Psoas muscle (tissue), 8 donors: ENCODE data around the gene TSG101. TPM values are rescaled to one million over a fixed set of nuclear protein-coding genes. Genes with fewer than 3 reads are reported as not detected.

Source experiments
- ATAC-seq, 4 donors: fragments of 200-7000 bp; cut with Tn5 transposase; one replicate each; pipeline ENCODE4 v1.9.1; 2020; ENCODE audit warnings: moderate library complexity in 3 of 4, mild to moderate bottlenecking in 2 of 4
- DNase-seq, 2 donors: peaks; one replicate each; pipeline ENCODE4 v3.0.0-alpha.2; 2020
- H3K27ac ChIP-seq: fragments of 200-600 bp; one replicate; pipeline ENCODE4 v1.8.0; 2022
- H3K27me3 ChIP-seq, 3 donors: fragments of 200-600 bp in 1 of 3; one replicate each; pipeline versions ENCODE4 v1.6.1 to v1.8.0; 2013 to 2022; ENCODE audit warnings: low read length in 2 of 3, mild to moderate bottlenecking in 2 of 3, moderate library complexity in 1 of 3; ENCODE audit not compliant: insufficient read depth in 3 of 3
- H3K36me3 ChIP-seq, 2 donors: fragments of 200-600 bp in 1 of 2; one replicate each; pipeline versions ENCODE4 v1.6.1 to v1.8.0; 2013 to 2022; ENCODE audit warnings: low read depth in 1 of 2, mild to moderate bottlenecking in 1 of 2, moderate library complexity in 1 of 2; ENCODE audit not compliant: insufficient read depth in 1 of 2
- H3K4me1 ChIP-seq: fragments of 200-600 bp; one replicate; pipeline ENCODE4 v1.8.0; 2022
- H3K4me3 ChIP-seq: fragments of 200-600 bp; one replicate; pipeline ENCODE4 v1.8.0; 2022; ENCODE audit warnings: mild to moderate bottlenecking
- H3K9me3 ChIP-seq: fragments of 200-600 bp; one replicate; pipeline ENCODE4 v1.8.0; 2022
- WGBS, 3 donors: extraction: QIAGEN DNeasy Blood & Tissue Kit; methylation state at CpG; one replicate each; pipeline versions ENCODE4 v1.1.6 to v1.1.7; 2013; 5-methylcytosine and 5-hydroxymethylcytosine counted together
- intact Hi-C, 2 donors: fragments of 100-400 bp; cut with DNase I; formaldehyde crosslinking; loops; one replicate each; pipeline versions ENCODE4 v1.11.0 to v1.14.2; 2022
- polyA plus RNA-seq, 3 donors: library from polyadenylated mRNA; stranded (reverse); fragments of 200-250 nt; gene quantifications; one replicate each; pipeline ENCODE4 v1.2.3, GENCODE V29; 2013
- total RNA-seq, 4 donors: library from RNA; stranded (reverse); fragmentation: NEBNext Ultra II Directional in 2 of 4; extraction: Animal tissue kit (Norgen Biotek cat#: 25700) in 2 of 4; gene quantifications; one replicate each; pipeline versions ENCODE4 v1.2.1 to v1.2.4, GENCODE V29; 2021 to 2023
- TF ChIP-seq, protein P1 (sequence below): fragments of 200-600 bp; IDR thresholded peaks from one replicate; pipeline ENCODE4 v1.8.0; 2022; ENCODE audit warnings: antibody characterized with exemption
- donor health status: healthy with polysubstance abuse.
- donor health status: DM: no; HTN: no; CAD: no; lungs with moderate emphysema.
- donor health status: Bipolar disorder and iron deficiency.
- donor health status: healthy.
- donor health status: DM: yes; HTN: yes; CAD: no.
- donor health status: DM: no; HTN: no; CAD: no.
- donor health status: DM: no; HTN: no; CAD: no.
- donor health status: DM: yes; HTN: yes; CAD: no.

Gene TSG101
- total and polyA plus RNA-seq, 7 donors: 53.2 to 143 (median 78.1) TPM

DNA sequence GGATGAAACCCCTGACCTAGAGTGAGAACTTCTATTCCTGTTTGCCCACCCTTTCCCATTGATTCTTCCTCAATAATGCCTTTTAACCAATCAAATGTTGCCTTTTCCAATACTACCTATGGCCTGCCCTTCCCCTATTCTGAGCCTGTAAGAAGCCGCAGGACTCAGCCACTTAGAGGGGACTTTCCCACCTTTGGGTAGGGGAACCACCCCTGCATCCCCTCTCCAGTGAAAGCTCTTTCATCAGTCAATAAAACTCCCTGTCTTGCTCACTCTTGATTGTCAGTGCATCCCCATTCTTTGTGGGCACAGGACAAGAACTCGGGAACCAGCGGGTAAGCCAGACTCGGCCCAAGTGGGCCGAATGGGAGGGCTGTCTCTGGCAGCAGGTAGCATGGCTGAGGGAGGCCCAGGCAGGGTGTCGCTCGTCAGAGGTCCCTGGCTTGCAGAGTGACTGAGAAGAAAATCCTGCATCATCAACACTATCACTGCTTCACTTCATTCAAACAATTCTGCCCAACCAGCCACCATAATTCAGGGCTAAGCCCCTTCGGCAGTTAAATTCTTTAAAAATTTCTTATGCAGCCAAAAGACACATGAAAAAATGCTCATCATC lies 40.7 kb downstream of the TSG101 start:
- intact Hi-C loops: loop anchor here in 1 of 2 donors (10.0 kb wide), 1 partner anchor 191 kb away; no protein-coding TSS in a partner anchor
- H3K36me3 ChIP-seq: peaks cover 7 to 87% of the 10 kb centered on the region in 2 donors
- ATAC-seq: no peak

DNA sequence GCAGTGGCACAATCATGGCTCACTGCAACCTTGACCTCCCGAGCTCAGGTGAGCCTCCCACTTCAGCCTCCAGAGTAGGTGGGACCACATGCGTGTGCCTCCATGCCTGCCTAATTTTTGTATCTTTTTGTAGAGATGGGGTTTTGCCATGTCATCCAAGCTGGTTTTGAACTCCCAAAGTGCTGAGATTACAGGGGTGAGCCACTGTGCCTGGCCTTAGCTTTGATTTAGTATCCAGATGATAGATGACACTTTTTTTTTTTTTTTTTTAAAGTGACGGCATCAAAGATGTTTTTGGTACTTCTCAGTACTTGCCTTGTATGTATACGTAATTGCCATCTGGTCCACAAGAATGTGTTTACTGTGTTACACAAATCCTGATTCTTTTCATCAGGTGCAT lies 47.7 kb downstream of the TSG101 start:
- ATAC-seq (no peak), DNase-seq (no peak)
- Histone ChIP-seq H3K27ac (no peak overlapping the region), H3K27me3 (no peaks in the 10 kb centered on the region), H3K4me3 (no peak overlapping the region), H3K36me3 (peaks cover 26 to 93% of the 10 kb centered on the region in 2 donors), H3K4me1 (no peaks in the 10 kb centered on the region), H3K9me3 (no peaks in the 10 kb centered on the region)
- 93 to 97% (median 94%) methylated on average over 4 of the region's 4 CpGs for WGBS, 3 donors
- intact Hi-C loops: loop anchor here in 1 of 2 donors (10.0 kb wide), 1 partner anchor 144 kb away; no protein-coding TSS in a partner anchor
- TF ChIP-seq, protein P1, sequence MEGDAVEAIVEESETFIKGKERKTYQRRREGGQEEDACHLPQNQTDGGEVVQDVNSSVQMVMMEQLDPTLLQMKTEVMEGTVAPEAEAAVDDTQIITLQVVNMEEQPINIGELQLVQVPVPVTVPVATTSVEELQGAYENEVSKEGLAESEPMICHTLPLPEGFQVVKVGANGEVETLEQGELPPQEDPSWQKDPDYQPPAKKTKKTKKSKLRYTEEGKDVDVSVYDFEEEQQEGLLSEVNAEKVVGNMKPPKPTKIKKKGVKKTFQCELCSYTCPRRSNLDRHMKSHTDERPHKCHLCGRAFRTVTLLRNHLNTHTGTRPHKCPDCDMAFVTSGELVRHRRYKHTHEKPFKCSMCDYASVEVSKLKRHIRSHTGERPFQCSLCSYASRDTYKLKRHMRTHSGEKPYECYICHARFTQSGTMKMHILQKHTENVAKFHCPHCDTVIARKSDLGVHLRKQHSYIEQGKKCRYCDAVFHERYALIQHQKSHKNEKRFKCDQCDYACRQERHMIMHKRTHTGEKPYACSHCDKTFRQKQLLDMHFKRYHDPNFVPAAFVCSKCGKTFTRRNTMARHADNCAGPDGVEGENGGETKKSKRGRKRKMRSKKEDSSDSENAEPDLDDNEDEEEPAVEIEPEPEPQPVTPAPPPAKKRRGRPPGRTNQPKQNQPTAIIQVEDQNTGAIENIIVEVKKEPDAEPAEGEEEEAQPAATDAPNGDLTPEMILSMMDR: no peak

More for the DNA sequence above, 40.7 kb downstream of the TSG101 start:
- DNase-seq: no peak
- H3K4me3 ChIP-seq: no peak overlapping the region
- H3K9me3 ChIP-seq: no peaks in the 10 kb centered on the region
- H3K27ac ChIP-seq: no peak overlapping the region
- no peaks in the 10 kb centered on the region for H3K27me3 ChIP-seq
- TF ChIP-seq, protein P1: no peak
- no peaks in the 10 kb centered on the region for H3K4me1 ChIP-seq
- WGBS, 3 donors: 93 to 96% (median 95%) methylated on average over 8 of the region's 8 CpGs

DNA sequence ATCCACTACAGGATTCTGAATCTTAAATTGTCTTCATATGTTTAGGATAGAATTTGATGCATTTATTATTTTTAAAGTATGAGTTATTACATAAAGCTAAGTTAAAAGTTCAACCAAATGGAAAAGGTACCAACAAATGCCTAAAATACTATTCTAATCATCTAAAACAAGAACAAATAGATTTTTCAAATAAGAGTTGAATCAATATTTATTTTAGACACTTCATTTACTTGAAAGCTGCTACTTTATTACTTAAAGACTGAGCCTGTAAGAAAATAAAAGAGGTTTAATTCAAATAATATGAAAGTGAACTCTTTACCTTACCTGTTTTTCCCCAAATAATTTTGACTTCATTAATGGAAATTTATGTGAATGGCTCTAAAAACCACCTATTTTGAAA lies 54.2 kb downstream of the TSG101 start:
- Histone ChIP-seq H3K27me3 (no peaks in the 10 kb centered on the region), H3K4me1 (no peaks in the 10 kb centered on the region), H3K36me3 (peaks cover 3 to 49% of the 10 kb centered on the region in 2 donors), H3K4me3 (no peak overlapping the region), H3K27ac (no peak overlapping the region), H3K9me3 (no peaks in the 10 kb centered on the region)
- TF ChIP-seq, protein P1: no peak
- intact Hi-C loops: loop anchor here in 1 of 2 donors (10.0 kb wide), 1 partner anchor 138 kb away; no protein-coding TSS in a partner anchor
- ATAC-seq (no peak), DNase-seq (no peak)

DNA sequence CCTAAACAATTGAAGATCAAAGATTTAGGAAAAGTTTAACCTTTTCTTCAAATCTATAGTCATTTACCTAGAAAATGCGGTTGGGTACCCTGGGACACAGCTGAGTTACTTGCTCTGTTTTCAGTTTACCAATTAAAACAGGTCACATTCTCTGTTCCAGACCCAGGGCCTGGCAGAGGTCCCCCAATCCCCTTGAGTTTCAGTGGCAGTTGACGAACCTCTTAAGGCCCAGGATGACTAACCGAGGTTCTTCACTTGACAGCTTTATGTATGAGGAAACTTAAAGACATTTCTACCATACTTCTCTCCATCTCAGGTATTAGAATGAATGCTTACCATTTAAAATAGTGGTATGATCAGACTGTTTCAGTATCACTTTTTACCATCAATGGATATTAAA lies 54.7 kb downstream of the TSG101 start:
- Histone ChIP-seq H3K27me3 (no peaks in the 10 kb centered on the region), H3K27ac (no peak overlapping the region), H3K36me3 (peaks cover 3 to 43% of the 10 kb centered on the region in 2 donors), H3K9me3 (no peaks in the 10 kb centered on the region), H3K4me3 (no peak overlapping the region), H3K4me1 (no peaks in the 10 kb centered on the region)
- TF ChIP-seq, protein P1: no peak
- WGBS, 3 donors: 92 to 94% (median 92%) methylated on average over 3 of the region's 3 CpGs
- ATAC-seq: no peak
- intact Hi-C loops: loop anchor here in 1 of 2 donors (10.0 kb wide), 1 partner anchor 137 kb away; no protein-coding TSS in a partner anchor
- DNase-seq: no peak
